Glomerular visceral epithelial cell (primary cell): ENCODE data around the gene TIGD1.
A peak's percentile ranks its signal among the peaks of the same experiment; 100 is the strongest.

Source experiments
- DNase-seq: peaks from one replicate; pipeline ENCODE4 v3.0.0-alpha.2; 2016; ENCODE audit errors: extremely low spot score

The TIGD1 gene

GRCh38 chr2:232523682-232524597 is 26.4 kb downstream of the TIGD1 start:
- DNase-seq = peak; percentile 25

GRCh38 chr2:232523402-232523681 is 27.0 kb downstream of the TIGD1 start:
- no peak for DNase-seq

DNA sequence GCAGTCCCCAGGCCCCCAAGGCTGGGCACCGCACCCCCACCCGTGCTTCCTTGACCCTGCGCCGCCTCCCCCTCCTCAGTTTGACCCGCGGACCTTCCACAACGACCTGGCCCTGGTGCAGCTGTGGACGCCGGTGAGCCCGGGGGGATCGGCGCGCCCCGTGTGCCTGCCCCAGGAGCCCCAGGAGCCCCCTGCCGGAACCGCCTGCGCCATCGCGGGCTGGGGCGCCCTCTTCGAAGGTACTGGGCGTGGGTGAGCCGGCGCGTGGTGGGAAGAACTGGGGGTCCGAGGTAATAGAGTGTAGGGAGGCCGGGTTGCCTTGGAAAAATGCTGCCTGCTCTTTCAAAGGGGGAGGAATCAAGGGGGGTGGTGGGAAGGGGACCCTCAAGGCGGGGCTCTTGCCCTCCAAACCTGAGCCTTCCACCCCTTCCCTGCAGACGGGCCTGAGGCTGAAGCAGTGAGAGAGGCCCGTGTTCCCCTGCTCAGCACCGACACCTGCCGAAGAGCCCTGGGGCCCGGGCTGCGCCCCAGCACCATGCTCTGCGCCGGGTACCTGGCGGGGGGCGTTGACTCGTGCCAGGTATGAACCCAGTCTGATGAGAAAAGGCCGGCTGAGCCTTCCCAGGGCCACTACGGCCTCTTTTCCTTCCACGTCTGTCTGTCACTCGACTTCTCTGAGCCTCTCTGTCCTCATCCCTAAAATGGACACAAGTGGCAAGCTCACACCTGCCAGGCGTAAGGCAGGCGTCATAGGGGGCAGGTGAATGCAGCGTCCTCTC is 27.5 kb downstream of the TIGD1 start:
- DNase-seq = no peak

- DNase-seq = peak; percentile 49
Measured at GRCh38 chr2:232521959-232522622, 28.3 kb downstream of the TIGD1 start.

DNA sequence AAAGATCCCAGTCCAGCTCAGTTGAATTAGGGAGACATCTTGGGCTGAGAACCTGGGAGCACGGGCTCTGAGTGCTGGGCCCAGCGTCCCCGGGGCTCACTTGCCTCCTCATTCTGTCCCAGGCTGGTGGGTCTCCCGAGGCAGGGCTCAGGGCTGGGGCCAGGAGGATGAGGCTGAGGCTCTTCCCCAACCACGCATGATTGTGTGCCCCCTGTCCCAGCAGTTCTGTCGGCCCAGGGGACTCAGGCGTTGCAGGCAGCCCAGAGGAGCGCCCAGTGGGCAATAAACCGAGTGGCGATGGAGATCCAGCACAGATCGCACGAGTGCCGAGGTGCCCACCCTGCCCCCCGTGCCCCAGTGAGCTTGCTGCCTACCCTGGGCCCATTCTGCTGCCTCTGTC is 29.3 kb downstream of the TIGD1 start:
- DNase-seq = no peak

- no peak for DNase-seq
Measured at GRCh38 chr2:232520489-232520888, 29.9 kb downstream of the TIGD1 start.

- no peak for DNase-seq
Measured at GRCh38 chr2:232519581-232520438, 30.5 kb downstream of the TIGD1 start, which contains the start of gene PRSS56. TSS of gene PRSS56 (plus strand) at chr2:232520388. CDS start at chr2:232520599, 211 bp downstream.

GRCh38 chr2:232518844-232519243 is 31.5 kb downstream of the TIGD1 start:
- no peak for DNase-seq

- no peak for DNase-seq
Measured at GRCh38 chr2:232516551-232516950, 33.8 kb downstream of the TIGD1 start.

- no peak for DNase-seq
Measured at GRCh38 chr2:232515639-232516038, 34.7 kb downstream of the TIGD1 start.

DNA sequence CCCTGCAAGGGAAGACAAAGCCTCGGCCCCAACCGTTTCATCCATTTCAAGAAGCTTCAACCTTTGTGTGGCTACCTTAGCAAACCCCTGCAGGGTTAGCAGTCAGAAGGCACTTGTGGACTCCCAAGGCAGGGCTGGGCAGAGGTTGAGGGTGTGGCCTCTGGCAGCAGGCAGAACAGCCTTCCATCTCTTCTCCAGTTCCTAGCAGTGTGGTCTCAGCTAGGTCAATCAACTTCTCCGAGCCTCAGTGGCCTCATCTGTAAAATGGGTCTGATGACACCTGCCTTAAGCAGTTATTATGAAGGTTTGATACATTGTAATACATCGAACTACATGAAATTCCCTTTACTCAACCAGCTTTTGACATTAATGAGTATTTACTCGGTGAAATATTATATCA is 37.0 kb downstream of the TIGD1 start:
- DNase-seq = no peak

DNA sequence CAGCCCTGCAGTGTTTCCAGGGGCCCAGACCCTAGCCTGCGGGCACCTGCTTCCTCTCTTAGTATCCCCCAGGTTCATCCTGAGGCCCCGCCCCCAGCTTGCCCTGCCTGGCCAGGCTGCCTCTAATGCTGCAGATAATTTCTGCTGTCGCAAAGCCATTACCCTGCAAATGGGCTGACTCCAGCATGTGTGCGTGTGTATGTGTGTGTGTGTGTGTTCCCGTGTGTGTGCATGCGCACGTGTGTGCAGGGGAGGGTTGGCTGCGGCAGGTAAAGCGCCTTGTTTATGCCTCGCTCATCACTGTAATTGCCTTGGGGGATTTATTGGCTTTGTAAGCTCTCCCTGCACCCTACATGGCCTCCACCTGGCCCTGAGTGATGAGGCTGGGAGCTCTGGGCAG is 37.8 kb downstream of the TIGD1 start:
- DNase-seq = no peak

DNA sequence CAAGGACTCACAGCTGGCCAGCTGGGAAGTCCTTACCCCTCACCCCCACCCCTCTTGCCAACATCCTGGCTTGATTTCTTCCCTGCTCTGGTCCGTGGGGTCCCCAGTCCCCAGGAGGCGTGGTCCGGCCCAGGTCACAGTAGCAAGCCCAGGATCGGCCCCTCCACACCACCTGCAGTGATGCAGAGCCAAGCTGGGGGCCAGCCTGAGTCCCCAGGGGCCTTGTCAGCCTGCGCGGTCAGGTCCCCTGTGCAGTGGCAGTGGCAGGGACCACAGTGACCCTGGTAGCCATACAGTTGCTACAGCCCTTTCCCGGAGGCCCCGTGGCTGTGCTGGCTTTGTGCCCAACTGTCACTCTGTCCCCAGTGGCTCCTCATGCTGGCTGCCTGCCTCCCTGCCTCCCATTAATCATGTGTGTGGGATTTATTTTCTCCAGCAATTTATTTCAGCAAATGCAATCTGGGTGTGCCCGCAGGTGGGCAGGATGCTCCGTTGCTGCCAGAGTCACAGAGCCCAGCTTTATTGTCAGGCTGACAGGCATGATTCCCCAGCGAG is 38.9 kb downstream of the TIGD1 start:
- DNase-seq = no peak

DNA sequence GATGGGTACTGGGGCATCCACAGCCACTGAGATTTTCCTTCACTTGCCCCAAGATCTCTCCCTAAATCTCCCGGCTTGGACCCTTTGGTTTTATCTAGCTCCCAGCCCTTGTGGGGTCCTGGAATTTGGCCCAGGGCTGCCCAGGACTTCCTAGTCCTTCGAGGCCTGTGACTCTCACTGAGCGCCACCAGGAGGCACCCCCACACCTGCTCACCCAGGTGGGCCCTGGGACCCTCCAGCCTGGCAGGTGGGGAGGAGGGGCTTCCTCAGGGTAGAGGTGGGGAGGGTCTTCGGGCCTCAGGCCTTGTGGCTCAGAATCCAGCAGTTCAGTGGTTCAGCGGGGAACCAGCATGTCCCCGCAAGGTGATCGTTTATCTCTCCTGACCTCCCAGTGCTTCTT is 42.1 kb downstream of the TIGD1 start:
- no peak for DNase-seq

DNA sequence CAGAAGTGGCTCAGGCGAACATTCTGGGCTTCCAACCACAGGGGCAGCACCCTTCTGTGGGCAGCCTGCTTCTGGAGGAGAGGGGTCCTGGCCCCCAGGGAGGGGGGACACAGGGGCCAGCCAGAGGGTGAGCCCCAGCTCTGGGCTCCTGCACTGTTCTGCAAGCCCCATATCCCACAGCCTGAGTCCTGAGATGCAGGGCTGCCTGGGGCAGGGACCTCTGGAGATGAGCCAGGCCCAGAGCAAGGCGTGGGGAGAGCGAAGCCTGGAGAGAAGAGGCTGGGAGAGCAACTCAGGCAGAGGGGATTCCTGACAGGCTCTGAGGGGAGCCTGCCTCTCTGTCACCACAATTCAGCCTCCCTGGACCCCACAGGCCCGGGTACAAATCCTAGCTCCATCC is 43.6 kb downstream of the TIGD1 start:
- no peak for DNase-seq

- no peak for DNase-seq
Measured at GRCh38 chr2:232505856-232506255, 44.5 kb downstream of the TIGD1 start.

DNA sequence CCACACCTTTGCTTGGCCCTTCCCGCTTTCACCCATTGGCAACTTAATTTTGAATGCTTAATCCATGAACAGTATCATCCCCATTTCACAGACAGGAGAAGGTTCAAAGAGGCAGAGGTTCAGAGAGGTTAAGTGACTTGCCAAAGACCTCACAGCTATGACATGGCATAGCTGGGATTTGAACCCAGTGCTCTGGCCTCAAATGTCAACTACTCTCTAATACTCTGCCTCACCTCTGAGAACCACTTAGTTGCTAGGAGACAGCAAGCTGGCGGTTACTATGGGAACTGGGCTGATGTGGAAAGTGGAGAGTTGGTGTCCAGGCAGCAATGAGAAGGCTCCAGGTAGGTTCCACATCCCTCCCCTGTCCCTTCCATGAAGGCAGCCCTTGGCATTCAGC is 45.9 kb downstream of the TIGD1 start:
- no peak for DNase-seq

DNA sequence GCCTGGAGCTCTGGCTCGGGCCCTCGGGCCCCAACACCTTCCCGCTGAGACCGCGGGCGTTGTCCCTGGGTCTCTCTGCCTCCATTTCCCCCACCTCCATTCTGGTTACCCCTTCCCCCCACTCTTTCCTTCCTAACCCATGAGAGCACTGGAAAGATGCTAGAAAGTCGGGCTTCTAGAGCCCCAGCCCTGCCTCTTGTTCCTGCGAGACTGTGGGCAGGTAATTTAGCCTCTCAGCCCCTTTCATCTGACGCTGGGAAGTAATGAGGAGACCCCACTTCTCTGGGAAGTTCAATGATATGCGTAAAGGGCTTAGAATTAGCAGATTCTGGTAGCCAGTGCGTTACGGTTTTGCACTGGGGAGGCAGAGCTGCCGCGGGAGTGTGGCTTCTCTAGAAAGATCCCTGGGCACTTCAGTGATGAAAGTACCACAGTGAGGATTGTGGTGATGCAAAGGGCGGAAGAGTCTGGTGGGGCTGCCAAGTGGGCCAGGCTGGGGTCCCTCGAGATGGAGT is 46.5 kb downstream of the TIGD1 start:
- no peak for DNase-seq

GRCh38 chr2:232502911-232503808 is 47.2 kb downstream of the TIGD1 start:
- no peak for DNase-seq

- DNase-seq = no peak
Measured at GRCh38 chr2:232502511-232502910, 47.8 kb downstream of the TIGD1 start.
